GM18867 (cell line): ENCODE measurements around the gene CTSH.
"Not testable (repeated sequence)": the region's sequence is repeated elsewhere in the genome, so short reads cannot be mapped to it uniquely, and the experiment has no call there.

Experiments used
- ATAC-seq: cut with Tn5 transposase; IDR thresholded peaks from one replicate; pipeline ENCODE4 v1.9.1; 2021; ENCODE audit warnings: mild to moderate bottlenecking, moderate library complexity; ENCODE audit not compliant: unreplicated experiment

The CTSH gene

DNA sequence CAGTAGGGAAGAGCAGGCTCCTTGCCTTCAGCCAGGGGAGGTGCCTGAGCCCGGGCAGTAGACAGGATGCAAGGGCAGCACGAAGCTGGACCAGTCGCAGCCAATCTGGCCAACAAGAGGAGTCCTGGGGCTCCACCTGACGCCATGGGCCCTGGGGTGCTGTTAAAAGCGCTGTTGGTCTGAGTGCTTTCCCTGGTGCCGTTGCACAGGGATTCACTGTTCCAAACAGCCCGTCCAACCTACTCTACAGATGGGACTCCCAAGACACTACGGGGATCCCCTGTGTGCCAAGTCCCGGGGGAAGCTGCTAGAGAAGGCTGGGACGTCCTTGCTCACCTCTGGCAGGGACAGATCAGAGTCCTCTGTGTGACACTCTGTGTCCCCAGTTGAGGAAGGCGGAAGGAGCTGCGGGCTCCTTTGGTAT lies 632 bp downstream of the CTSH start:
- peak; percentile 11 for ATAC-seq

DNA sequence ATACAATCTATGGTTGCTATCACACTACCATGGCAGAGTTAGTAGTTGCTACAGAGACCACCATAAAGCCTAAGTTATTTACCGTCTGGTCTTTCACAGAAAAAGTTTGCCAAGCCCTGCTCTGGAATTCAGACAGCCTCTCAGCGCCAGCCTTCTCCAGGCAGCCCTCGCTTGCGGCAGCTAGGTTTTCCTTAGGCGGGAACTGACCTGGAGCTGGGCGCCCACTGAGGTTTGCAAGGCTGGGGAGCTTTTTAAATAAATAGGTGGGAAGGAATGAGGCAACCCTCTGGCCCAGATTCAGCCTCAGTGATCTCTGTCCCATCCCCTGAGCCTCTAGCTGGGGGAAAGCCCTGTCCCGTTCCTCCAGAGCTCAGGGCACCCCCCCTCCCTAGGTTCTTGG lies 1.2 kb downstream of the CTSH start:
- no peak for ATAC-seq

DNA sequence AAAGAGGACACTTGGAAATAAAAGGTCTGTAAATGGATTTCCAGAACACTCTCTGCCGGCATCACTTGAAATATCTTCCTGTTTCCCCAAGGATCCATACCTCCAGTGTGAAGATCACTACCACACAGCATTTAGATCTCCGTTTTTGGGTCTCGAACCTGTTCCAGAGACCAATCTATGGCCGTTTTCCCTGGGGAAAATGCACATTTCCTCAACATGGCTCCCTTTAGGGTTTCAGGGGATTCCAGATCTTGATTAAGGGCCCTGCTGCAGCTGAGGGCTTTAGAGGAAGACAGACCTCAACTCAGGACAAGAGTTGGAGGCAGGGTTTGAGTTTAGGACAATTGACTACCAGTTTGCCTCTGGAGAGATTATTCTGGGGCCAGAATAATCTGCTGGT lies 2.1 kb downstream of the CTSH start:
- no peak for ATAC-seq

DNA sequence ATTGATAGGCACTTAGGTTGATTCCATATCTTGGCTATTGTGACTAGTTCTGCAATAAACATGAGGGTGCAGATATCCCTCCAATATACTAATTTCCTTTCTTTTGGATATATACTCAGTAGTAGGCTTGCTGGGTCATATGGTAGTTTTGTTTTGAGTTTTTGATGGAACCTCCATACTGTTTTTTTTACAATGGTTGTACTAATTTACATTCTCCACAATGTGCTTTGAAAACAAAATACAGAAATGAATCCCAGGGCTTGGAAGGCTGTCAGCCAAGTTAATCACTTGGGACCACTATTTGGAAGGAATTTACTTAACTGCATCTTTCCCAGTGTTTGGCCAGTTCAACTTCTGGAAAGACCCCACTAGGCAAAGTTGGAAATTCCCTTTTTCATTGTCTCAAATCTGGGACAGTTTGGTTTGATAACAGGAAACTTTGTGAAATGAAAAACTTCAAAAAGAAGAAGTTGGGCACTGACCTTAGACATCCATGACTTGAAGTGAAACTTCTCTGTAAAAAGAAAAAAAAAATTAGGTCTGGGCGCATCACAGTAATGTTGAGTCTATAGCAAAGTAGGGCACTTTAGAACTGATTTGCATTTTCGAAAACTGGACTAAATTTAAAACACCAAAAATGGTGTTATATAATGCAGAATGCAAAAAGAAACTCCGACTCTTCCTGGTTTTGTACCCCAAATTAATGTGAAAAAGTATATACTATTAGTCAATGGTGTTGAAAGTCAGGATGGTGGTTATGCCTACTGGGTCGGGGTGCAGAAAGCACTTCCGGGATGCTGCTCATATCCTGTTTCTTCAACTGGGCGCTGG lies 6.0 kb downstream of the CTSH start:
- peak; percentile 71 for ATAC-seq

DNA sequence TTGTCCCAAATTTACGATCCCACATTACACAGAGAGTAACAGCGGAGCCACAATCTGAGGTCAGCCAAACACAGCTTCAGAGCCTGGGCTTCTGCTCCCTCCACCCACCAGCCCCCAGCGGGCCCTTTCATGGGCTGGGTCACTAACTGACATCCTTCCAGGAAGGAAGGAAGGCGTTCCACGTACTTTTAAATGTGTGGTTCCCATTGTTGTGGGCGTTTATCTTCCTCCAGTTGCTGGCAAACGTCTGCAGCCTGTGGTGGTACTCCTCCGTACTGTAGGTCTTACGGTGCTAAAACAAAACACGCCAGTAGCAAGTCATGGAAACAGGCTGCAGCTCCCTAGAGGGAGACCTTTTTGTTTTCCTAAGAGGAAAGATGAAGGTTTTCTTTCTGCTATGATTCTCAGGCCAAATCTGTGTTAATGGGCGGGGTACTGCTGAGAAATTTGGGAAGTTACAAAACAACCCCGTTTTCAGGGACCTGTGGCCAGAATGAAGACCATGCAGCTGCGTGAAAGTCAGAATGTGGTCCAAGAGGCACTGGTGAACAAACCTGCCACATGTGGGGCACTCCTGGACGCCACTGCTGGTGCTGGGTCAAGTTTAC lies 7.6 kb downstream of the CTSH start:
- no peak for ATAC-seq

DNA sequence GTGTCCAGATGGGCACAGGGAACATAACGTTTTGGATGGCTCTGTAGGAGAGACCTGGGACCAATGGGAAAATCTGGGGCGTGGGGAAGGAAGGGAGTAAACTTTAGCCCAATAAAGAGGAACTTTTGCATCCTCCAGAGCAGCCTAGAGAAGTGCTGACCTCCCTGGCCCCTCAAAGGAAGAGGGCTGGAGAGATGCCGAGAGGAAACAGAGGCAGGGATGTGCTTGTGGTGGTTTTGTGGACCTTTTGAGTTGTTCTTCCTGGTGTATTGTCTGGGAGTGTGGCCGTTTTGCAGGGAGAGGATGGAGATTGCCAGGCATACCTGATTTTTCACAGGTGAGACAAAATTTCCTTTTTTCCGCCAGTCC lies 10.2 kb downstream of the CTSH start:
- no peak for ATAC-seq

DNA sequence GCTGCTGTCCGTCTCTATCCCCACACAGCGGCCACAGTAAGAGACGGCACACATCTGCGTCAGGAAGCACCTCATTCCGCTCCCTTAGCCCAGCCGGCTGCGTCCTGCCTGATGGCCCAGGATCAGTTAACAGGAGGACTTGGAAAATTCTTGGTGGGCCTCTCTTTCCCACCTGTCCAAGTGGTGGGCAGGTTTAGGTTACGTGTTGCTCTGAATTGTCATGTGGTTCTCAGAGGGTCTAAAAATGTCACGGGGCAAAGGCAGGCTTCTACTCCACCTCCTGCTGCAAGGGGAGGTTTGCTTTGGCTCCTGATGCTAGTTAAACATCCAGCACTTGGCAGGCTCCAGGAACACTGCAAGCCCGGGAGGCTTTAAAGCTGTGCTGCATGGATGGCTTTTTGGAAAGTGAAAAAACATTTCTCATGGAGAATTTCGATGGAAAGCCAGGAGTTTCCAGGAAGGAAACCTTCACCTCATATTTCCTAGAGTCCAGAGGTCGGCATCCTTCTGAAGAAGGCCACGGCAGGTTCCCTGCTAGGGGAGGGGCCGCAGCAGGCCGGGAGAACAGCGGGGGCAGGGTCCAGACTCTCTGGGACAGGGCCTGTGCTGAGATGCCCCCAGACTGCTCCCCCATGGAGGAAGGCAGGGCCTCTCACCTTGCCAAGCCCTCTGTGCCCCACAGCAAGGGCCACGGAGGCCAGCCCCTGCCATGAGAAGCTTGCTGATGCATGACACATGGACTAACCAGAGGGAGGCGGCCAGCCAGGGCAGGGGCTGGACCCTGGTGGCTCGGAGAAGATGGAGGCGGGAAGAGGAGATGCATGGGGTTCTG lies 10.8 kb downstream of the CTSH start:
- no peak for ATAC-seq

DNA sequence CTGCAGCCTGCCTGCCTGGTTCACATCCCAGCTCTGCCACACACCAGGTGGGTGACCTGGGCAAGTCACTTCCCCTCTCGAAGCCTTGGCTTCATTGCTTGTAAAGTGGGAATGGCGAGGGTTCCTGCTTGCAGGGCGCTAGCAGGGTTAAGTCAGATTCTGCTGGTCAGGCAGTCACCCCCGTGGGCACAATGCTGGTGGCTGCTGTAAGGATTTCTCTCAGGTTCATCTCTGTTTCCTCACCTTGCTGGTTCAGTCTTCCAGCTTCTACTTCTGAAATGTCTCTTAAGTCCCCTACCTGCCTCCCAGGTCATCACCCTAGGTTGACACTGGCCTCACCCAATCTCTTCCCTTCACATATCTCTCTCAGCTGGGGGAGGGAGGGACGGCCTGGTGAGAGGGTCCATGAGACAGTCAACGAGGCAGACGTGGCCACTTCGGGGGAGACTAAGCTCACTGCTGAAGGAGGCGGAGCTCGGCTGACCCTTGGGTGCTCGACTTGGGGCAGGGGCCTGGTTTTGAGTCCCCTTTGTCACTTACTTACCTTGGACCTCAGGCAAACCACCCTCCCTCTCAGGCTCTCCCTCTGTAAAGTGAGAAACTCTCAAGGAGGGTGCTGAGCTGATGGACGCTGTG lies 11.5 kb downstream of the CTSH start:
- no peak for ATAC-seq

DNA sequence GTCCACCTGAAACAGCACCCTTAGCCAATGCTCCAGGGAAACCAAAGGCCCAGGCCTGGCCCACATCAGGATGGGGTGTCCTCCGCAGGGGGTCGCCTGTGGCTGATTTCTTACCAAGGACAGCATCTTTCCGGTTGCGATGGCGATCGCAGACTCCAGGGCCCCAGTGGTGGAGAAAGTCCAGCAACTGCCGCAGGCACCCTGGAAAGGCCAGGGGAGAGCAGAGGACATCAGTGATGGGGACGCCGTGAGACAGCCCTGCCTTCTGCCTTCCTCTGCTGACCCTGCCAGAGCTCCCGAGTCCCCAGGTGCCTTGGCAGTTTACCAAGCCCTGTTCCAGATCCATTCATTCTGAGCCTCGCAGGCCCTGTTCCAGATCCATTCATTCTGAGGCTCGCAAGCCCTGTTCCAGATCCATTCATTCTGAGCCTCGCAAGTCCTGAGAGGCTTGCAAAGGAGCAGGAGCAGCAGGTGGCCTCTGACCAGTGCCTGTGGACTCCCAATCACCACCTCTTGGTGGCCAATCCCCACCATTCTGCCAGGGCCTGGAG lies 12.5 kb downstream of the CTSH start:
- no peak for ATAC-seq

DNA sequence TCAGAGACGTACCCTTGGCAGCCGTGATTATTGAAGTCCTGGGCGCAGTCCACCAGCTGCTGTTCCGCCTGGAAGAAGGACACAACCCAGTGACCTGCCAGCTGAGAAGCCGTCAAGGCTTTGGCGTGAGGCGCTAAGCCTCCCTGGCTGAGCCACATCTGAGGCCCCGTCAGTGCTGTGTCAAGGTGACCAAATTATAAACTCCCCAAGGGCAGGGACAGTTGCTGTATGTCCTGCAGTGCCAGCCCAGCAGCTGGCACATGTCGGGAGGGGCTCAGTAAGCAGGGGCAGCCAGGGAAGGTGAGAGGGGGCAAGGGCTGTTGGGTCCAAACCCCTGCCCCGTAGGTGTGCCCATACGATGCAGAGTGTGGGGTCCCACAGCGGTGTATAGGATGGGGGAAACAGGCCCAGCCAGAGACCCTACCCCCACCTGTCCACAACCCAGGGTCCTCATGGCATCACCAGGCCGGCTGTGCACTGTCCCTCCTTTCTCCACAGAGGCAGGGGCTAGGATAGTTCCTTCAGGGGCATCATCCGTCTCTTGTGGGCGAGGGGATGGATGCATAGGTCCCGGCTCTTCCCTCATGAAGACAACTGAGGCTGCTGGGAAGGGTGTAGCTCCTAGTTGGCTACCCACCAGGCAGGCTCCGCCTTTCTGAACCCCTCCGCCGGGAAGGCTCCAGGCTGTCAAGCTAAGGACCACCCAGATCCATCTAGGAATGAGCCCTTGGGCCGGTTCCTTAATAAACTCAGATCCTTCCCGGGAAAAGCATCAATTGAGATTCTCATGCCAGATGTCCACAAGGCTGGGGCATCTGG lies 13.2 kb downstream of the CTSH start:
- no peak for ATAC-seq

DNA sequence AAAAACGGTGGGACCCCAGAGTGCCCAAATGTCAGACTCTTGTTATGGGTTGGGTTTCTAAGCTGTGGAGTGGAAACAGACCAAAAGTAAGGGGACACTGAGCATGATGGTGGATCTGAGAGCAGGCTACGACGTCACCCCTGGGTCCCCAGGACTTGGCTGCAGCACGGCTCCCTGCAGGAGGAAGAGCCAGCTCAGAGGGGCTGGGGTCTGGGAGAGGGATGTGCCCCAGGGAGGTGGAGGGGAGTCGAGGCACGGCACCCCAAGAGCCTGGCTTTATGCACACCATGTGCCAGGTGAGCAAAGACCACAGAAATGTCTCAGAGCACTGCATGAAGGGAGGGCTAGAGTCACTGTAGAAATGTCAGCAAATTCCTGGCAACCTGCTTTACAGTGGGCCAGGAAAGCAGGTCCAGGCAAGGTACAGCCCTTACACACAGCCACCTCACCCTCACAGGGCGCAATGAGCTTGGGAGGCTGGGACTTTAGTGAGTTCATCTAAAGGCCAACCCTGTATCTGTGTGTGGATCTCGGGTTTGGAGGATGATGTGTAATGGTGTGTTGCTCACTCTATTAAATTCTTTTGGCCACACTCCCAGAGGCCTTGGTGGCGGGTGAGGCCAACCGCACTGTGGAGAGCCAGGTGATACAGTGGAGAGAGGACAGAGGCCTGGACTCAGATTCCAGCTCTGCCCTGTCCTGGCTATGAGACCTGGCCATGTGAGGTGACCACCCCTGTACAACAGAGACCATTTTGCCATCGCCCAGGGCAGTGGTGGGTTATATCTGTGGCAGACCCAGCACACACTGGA lies 14.1 kb downstream of the CTSH start:
- no peak for ATAC-seq

DNA sequence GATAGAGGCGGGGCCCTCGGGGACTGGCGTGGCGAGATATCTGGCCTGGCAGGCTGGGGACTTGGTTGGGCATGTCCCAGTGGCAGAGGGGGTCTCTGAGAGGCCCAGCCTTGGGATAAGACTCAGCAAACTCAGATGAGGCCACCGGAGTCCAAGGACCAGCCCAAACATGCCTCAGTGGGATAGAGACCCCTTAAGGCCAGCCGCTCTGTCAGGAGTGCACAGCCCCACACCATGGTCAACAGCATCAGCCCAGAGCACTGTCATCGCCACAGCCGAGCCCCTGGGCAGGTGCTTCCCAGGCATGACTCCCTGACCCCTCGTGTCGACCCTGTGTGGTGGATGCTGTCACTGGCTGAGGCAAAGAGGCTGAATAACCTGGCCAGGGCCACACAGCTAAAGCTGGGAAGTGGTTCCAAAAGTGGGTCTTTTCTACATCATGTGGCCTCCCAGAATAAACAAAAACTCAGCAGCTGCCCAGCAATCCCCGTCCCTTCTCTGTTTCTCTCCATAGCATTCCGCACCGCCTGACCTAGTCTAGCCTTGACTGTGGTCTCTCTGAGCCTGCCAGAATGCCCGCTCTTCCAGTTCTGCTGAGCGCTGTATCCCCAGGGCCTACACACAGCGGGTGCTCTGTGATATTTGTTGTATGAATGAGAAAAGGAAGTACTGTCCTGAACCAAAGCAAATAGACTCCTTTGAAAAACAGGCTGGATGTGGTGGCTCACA lies 15.1 kb downstream of the CTSH start:
- ATAC-seq, result no peak

DNA sequence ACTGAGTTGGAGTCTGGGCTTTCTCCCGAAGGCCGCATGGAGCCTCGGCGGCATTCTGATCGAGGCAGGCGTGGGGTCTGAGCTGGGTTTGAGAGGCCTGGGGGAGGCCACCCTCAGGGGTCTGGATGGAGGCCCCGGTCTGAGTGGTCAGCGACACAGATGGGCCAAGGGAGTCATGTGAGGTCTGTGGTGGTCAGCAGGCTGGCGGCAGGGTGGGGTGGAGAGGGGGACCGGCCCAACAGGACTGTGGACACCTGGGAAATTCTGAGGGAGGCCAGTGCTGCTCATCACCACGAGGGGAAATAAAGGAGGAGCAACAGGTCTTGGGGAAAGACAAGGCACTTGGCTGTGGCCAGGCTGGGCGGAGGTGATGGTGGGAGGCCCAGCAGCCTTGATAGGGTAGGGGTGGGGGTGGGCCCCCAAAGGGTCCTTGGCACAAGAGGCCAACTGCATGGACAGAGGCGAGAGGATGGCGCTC lies 16.2 kb downstream of the CTSH start:
- no peak for ATAC-seq

DNA sequence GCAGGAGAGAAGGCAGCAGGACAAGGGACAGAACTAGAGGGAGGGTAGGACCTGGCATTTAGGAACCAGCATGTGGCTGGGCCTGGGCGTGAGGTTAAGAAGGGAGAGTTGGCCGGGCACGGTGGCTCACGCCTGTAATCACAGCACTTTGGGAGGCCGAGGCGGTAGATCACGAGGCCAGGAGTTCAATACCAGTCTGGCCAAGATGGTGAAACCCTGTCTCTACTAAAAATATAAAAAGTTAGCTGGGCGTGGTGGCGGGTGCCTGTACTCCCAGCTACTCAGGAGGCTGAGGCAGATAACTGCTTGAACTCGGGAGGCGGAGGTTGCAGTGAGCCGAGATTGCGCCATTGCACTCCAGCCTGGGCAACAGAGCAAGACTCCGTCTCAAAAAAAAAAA lies 16.7 kb downstream of the CTSH start:
- not testable (repeated sequence) for ATAC-seq

DNA sequence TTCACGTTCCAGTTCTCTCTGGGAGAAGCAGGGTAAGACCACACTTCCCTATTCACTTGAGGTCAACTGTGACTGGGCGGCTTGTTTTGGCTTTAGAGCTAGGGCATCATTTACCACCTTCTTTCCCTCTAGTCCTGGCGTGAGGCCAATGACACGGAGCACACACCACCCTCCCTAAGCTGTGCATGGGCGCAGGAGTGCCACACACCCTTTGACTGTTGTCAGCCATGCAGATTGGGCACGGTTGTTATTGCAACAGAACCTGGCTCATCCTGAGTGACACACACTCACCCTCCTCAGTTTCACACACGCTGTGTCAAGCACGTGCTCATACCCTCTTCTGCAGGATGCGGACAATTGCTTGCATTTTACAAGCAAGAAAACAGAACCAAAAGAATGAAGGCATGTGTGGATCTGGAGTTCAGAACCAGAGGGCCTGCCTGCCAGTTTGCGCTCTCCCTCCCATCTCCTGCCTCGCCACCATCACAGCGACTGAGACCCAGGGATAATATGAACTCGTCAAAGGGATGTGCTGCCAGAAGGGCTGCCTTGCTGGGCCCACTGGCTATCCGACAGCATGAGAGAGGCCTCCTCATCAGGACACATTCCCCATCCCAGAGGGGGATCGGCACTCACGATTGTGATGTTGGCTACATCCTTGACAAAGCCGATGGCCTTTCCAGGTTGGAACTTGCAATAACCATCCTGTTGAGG lies 17.6 kb downstream of the CTSH start:
- no peak for ATAC-seq

DNA sequence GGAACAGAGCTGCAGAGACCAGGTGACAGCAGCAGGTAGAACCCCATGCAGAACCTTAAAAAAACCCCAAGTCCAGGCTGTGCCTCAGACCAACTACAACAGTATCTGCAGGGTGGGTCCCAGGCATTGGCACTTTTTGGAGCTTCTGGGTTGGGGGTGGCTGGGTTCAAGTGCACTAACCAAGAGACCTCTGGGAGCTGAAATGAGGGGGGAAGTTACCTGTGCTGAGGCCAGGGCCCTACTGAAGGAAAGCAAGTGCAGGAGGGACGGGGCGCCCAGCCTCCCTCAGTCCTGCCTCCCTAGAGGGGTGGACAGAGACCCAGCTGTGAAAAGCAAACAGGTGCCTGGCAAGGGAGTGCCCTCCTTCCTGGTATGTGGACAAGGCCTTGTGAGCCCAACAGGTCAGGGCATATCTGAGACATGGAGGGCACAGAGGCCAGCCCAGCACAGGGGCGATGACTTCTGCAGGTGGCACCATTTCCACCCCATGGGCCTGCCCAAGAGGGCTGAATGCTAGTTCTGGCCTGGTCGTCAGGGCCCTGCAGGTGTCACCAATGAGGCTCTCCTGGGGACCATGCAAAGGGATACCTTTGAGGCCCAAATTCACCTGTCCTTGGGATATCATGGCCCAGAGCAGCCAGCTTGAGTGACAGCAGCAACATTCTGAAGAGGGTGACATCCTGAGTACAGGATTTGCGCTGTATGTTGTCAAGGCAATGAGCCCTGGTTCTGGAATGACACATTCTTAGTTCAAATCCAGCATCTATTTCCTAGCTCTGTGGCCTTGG lies 18.7 kb downstream of the CTSH start:
- no peak for ATAC-seq

DNA sequence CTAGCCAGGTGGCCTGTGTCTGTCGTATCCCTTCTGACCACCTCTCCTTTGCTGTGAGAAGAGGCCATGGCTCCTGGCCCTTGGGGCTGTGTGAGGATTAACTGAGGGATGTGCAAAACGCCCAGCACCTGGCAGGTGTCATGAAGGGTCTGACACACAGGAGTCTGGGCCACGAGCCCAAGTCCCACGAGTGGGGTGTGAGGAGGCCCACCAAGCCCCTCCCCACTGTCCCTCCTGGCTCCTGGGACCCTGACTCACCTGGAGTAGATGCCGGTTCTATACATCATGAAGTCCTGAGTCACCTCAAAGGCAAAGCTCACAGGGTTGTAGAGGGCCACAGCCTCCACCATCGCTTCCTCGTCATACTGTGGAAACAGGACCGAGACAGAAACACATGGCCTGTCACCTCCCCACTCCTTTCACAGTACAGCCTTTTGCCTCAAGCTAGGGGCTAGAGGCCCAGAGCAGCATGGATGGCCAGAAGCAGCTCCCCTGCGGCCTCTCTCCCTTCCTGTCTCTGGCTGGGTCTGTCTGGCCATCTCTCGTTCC lies 19.7 kb downstream of the CTSH start:
- no peak for ATAC-seq
